ENCODE data around the gene NAE1. TPM values are rescaled to one million over a fixed set of nuclear protein-coding genes. Genes with fewer than 3 reads are reported as not detected.

The NAE1 gene
- total RNA-seq = 83.1 and 85.6 TPM in 2 replicates

DNA sequence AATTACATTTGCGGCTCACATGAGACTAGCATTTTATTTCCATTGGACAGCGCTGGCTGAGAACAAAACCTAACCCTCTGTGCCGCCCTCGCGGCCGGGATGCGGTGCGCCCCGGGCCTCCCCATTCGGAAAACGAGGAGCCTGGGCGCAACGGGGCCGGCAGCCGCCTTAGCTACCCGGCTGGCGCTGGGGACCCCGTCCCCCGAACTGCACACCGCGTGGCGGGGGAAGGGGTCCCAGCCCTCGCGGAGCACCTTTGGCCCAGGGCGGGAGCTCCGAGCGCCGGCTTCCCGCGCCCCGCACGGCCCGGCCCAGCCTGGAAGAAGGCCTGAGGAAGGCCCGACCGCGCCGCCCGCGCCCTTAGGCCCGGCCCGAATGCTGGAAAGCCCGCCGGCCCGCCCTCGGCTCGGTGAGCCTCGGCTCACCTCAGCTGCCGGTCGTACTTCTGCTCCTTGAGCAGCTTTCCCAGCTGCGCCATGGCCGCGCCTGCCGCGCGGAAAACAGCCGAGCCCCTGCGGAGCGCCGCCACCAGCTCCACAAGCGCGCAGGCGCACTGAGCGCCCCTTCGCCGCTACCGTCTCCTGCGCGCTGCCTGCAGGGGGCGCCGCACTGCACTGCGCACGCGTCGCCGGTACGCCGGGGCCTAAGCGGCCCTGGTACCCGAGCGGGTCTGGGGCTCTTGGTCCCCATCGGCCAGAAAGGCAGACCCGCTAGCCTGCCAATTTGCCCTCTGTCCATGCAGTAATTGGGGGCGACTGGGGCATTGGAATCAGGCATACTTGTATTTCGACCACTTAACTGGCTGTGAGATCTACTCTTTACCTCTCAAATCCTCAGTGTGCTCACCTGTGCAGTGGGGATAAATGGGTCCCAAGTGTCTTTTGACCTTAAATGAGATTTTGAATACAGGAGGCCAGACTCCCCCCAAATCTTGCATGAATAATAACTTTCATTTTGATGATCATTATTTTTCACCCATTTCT, at the start of gene NAE1:
TSS of gene NAE1 (minus strand) at position 555 of the 983 bp plus-strand sequence. CDS start at position 478, 77 bp downstream.
- intact Hi-C loops (cut with micrococcal nuclease) = loop anchor here (1.0 to 2.0 kb wide), 2 partner anchors 43 to 80 kb away; partner anchors contain the start of gene DYNC1LI2

DNA sequence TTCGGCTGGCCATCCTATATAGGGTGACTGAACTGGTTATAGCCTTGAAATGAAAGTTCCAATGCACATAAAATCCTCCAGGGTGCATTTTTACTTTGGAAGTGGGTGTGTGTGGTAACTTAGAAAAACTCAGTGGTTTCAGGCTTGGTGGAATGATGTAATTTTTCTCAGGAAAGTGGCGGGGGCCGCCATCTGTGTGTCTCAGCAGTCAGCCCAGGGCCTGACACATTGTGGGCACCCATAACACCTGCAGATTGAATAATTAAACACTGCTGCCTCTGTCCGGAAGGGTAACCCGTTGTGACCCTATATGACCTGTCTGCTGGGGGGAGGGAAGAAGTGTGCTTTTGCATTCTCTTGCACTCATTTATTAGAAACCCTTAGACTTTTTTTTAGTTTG, 47.3 kb upstream of the NAE1 start:
- intact Hi-C loops (cut with micrococcal nuclease) = no loop called here

- intact Hi-C loops (cut with micrococcal nuclease) = loop anchor here (5.0 kb wide), 1 partner anchor 352 kb away; no protein-coding TSS in a partner anchor
Measured at GRCh38 chr16:66874079-66874775, 43.5 kb upstream of the NAE1 start.

GRCh38 chr16:66873685-66874055, 42.9 kb upstream of the NAE1 start:
- intact Hi-C loops (cut with micrococcal nuclease) = loop anchor here (1.0 to 5.0 kb wide), 7 partner anchors 43 to 467 kb away; partner anchors contain the start of genes CES2, CIAO2B, CMTM3 and DYNC1LI2

GRCh38 chr16:66872943-66873684, 42.3 kb upstream of the NAE1 start:
- intact Hi-C loops (cut with micrococcal nuclease) = loop anchor here (1.0 to 5.0 kb wide), 7 partner anchors 43 to 466 kb away; partner anchors contain the start of genes CES2, CIAO2B, CMTM3 and DYNC1LI2

DNA sequence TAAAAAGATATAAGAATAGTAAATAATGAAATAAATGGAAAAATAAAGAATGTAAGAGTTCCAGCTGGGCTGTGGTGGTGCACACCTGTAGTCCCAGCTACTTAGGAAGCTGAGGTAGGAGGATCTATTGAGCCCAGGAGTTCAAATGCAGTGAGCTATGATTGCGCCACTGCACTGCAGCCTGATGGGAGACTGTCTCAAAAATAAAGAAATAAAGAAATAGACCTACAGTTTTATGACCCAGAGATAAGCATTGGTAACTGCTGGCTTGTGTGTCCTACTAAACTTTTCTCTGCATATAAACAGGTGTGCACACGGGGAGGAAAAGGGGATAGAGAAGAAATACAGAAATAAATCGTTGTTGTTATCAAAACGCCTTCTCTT, 41.8 kb upstream of the NAE1 start:
- intact Hi-C loops (cut with micrococcal nuclease) = loop anchor here (2.0 to 5.0 kb wide), 6 partner anchors 62 to 466 kb away; partner anchors contain the start of genes CES2, CIAO2B, CMTM3 and DYNC1LI2

GRCh38 chr16:66871840-66872239, 41.1 kb upstream of the NAE1 start:
- intact Hi-C loops (cut with micrococcal nuclease) = loop anchor here (2.0 to 5.0 kb wide), 6 partner anchors 63 to 465 kb away; partner anchors contain the start of genes CES2, CIAO2B, CMTM3 and DYNC1LI2

- intact Hi-C loops (cut with micrococcal nuclease) = loop anchor here (5.0 kb wide), 1 partner anchor 349 kb away; no protein-coding TSS in a partner anchor
Measured at GRCh38 chr16:66871363-66871762, 40.6 kb upstream of the NAE1 start.

DNA sequence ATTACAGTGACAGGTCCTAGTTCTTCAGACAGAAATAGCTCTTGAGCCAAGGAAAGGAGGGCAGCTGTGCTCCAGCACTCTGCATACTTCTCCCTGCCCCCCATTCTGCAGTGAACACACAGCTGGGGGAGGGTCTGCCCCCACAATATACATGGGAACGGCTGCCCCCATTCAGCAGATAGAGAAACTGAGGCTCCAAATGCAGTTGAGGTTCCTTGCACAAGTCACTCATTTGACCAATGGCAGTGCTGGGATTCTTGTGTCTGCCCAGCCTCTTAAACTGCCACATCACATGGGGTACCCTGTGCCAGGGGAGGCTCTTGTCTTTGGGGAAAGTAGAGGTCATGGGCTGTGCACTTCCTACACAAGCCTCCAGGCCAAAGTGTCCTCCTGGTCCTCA, 38.6 kb upstream of the NAE1 start:
- intact Hi-C loops (cut with micrococcal nuclease) = no loop called here

- intact Hi-C loops (cut with micrococcal nuclease) = no loop called here
Measured at GRCh38 chr16:66863707-66864106, 32.9 kb upstream of the NAE1 start.

DNA sequence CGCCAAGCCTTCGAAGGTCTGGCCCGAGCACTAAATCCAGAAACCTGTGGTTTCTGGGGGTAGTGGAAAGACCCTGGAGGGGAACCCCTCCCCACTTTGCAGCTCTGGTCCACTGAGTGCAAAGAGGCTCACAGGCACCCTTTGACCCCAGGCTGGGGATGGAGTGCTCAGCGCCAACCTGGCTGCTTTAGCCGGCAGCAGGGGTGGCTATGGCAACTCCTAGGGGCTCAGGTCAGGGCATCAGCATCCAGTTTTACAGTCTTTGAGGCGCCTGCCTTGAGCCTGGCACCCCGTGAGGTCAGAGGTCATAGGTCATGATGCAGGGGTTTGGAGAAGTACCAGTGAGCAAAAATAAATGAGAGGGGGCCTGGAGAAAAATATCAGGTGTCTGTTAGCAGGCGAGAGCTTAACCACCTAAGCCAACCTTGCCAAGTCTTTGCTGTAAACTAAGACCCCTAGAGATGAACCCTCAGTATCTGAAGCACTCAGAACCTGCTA, 31.3 kb upstream of the NAE1 start:
- intact Hi-C loops (cut with micrococcal nuclease) = no loop called here

DNA sequence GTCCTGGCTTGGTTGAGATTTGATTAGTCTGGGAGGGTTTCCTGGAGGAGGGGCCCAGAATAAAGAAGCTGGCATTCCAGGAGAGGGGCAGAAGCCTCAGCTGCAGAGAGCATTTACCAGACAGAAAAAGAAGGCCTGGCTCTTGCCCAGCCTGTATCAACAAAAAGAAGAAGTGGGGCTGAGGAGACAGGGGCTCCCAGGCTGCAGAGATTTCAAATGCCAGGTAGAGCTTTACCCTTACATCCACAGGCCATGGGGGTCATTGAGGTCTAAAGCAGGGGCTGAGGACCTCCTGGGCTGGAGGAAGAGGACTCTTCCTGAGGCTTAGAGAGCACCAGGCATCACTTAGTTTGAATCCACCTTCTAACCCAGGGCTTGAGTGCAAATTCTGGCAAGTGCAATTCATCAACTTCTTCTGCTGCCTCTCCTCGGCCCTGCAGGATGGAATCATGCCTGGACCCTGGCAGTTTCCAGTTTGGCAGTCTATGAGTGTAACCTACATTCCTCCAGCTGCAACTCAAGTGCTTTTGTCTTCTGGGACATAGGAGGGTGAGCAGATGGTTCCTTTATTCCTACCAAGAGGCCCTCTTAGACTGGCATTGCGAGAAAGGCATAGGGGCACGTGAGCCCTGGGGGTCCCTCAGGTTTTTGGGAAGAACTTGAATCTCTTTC, 28.8 kb upstream of the NAE1 start:
- intact Hi-C loops (cut with micrococcal nuclease) = no loop called here

DNA sequence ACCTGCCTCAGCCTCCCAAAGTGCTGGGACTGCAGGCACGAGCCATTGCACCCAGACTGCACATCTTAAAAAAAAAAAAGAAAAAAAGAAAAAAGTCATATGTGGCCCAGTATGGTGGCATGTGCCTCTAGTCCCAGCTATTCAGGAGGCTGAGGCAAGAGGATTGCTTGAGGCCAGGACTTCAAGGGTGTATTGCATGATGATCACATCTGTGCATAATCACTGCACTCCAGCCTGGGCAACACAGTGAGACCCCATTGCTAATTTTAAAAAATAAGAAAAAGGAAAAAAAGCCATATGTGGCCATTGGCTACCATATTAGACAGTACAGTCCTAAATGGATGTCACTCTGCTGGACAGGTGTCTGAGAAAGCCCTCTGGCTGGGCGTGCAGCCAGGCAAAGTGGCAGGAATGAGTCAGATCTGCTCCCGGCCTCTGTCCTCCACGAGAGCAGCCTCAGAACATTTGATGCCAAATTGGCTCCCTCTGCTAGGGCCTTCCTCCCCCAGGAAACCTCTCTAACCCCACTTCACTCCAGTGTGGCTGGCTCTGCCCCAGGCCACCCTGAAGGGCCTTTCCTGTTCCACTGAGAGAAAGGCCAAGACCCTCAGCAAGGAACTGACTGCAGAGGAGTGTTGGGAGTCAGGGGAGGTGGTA, 28.1 kb upstream of the NAE1 start:
- intact Hi-C loops (cut with micrococcal nuclease) = no loop called here

DNA sequence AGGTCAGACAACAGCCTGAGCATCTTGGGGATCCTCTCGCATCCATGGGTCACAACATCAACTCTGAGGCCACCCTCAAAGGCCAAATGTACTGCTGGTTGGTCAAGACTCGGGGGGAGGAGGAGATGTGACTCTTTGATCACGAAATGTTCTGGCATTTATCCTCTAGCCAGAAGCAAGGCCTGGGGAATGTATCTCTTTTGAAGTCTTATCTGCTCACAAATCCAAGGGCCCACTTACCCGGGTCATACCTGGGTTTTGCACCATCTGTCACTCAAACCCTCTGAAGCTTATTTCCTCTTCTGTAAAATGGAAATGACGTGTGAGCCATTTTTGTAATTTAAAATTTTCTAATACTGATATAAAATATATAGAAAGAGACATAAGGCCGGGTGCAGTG, 26.7 kb upstream of the NAE1 start:
- intact Hi-C loops (cut with micrococcal nuclease) = no loop called here

- intact Hi-C loops (cut with micrococcal nuclease) = no loop called here
Measured at GRCh38 chr16:66856801-66857200, 26.0 kb upstream of the NAE1 start.

DNA sequence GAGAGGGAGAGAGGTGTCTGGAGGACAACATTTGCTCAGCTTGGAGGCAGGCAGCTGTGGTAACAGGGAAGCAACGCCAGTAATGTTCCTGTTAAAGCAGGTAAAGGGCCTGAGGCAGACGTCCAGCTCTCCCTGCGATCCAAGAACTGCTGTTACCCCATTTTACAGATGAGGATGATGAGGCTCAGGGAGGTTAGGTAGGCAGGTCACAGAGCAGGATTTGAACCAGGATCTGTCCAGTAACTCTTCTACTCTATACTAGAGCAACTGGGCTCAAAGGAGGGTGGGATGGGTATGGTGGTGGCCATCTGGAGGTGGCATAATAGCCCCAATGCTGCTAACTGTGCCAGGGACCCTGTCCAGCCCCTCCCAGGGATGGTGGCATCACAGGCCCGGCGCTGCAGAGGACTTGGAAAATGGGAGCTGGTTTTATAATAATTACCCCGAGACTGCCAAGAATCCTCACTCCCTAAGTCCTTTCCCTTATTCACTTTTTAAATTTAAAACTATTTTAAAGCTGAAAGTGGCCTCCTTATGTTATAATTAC, 25.5 kb upstream of the NAE1 start:
- intact Hi-C loops (cut with micrococcal nuclease) = no loop called here

DNA sequence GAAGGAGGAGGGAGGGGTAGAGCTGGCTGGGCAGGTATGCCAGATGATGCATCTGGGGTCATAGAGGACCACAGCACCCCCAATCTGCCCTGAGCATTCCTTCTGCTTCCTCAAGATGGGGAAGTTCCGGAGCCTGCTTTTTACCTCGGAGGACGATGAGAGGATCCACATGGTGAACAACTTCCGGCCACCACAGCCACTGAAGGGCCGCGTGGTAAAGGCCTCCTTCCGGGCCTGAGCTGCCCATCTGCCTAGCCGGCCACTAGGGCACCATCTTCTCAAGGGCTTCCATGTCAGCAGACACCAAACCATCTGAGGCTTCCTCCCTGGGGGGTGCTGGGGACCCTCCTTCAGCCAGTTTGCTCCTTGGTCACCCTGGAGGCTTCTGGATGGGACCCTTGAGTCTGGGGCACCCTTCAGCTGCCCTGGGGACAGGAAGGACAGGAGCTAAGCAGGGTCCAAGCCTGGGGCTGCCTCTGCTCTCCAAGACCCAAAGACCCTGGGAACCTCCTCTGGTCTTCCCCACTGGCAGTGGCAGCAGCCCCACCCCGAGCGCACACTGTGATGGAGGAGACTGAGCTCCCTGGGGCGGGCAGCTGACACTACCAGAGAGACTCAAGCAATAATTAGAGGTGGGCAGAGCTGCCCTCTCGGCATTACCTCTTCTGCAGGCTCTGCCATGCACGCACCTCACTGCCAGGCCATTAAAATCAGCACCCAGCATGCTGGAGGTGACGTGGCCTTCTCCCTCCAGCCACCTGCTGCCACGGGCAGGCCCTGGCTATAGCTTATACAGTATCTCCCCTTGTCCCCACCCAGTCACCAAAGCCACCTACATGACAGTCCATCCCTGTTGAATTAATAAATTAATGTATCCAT, 22.7 kb upstream of the NAE1 start:
- intact Hi-C loops (cut with micrococcal nuclease) = no loop called here

DNA sequence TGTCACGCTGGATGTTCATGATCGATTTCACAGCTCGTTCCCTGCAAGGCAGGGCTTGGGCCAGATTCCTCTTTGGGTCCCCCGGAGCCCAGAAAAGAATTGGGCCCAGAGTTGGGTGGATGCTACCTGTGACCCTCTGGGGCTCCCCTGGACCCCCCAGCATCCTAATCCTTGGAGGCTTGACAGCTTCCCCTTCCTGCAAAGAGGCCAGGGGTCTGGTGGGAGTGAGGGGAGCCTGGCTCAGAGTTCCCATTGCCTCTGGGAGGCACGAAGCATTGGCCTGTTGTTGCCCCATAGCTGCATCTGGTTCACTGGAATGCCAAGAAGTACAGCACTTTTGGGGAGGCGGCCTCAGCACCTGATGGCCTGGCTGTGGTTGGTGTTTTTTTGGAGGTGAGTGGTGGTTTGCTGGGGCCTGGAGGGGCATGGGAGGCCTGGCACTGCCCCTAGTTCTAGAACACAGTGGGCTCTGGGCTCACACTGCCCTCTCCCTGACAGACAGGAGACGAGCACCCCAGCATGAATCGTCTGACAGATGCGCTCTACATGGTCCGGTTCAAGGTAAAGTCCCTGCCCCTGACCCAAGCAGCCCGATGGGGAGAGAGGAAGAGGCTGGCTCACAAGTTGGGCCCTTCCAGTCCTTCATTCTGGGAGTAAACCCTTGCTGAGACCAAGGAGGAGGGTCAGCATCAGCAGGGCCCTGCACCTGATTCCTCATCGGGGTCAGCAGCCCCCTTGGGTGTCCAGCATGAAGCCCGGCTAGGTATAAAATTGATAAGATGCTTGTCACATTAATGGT, 20.6 kb upstream of the NAE1 start:
- intact Hi-C loops (cut with micrococcal nuclease) = no loop called here

Measured in T-helper 2 cell treated with Interferon-gamma antibody and Interleukin-4, amounts not matched to agents 100 ng/mL and 5 ng/mL, for 36 hours (primary cell).